Stimulated activated CD8-positive, alpha-beta memory T cell treated with anti-CD3 and anti-CD28 coated beads, Interleukin-2, amount 100 ng/mL, for 48 hours (primary cell): ENCODE results near the gene LACRT.
"Not testable (repeated sequence)": the region's sequence is repeated elsewhere in the genome, so short reads cannot be mapped to it uniquely, and the experiment has no call there.

Source experiments
- DNase-seq, 2 donors: peaks; one replicate each; pipeline ENCODE4 v3.0.0-alpha.2; 2020; ENCODE audit warnings: low read depth in 2 of 2

Gene LACRT

DNA sequence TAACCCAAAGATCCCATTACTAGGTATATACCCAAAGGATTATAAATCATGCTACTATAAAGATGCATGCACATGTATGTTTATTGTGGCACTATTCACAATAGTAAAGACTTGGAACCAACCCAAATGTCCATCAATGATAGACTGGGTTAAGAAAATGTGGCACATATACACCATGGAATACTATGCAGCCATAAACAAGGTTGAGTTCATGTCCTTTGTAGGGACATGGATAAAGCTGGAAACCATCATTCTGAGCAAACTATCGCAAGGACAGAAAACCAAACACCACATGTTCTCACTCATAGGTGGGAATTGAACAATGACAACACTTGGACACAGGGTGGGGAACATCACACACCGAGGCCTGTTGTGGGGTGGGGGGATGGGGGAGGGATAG lies 4.4 kb upstream of the LACRT start:
- not testable (repeated sequence) for DNase-seq

DNA sequence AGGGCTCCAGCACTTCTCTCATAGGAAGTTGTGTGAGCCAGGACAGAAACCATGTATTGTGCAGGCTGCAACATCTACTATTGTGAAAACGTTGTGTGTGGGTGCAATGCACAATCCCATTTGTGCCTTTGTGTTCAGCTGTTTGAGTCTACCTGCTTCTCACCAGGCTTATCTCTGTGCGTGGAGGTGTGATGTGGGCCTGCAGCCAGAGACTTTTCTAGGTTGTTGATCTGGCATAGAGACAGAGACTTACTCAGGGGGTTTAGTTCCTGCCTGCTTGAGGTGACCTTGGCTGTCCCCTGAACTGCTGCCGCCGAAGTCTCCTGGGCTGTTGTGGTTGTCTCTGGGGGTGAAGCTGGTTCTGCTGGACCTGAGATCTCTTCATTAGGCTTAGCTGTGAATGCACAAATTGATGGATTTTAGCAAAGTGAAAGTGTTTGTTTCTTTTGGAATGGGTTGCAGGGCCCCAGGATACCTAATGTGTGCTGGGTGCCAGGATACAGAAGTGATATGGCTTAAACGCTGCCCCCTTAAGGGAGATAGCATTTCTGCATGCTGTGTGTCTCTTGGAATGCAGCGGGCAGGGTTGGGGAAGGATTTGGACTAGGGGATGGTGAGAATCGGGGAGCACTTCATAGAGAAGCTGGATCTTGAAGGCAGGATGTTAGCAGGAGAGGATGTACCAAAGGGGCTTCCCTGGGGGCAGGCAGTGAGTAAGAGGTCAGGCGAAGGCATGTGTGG lies 2.5 kb downstream of the LACRT start:
- no peak for DNase-seq

DNA sequence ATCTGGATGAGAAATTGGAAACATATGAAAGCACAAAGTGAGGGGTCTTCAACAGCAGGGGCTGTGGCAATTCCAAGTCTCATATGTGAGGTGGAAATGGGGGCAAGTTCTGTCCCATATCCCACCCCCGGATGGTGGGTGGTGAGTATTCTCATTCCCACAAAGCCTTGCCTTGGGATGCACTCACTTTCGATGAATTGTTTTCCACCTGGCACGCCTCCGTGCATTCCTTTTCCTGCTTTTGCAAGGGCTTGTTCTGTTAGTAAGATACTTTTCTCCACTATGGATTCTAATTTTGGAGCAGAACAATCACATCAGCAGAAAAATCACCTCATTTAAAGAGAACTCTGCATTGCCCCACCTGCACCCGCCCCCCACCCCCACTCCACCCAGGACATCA lies 3.1 kb downstream of the LACRT start:
- no peak for DNase-seq

DNA sequence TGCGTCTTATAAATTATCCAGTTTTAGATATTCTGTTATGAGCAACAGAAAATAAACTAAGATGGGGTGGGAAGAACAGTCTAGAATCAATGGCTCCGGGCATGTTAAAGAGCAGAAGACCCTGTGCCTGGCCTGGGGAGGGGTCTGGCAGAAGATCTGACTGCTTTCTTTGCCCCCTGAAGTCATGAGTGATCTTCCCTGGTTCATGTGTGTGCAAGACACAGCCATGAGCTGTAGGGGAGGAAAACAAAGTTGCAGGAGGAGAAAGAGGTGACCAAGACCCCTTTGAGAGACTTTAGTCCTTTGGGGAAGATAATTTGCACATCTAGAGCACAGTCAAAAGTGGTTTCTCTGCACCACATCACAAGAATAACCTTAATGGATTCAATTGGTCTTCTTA lies 4.8 kb downstream of the LACRT start:
- DNase-seq = no peak

DNA sequence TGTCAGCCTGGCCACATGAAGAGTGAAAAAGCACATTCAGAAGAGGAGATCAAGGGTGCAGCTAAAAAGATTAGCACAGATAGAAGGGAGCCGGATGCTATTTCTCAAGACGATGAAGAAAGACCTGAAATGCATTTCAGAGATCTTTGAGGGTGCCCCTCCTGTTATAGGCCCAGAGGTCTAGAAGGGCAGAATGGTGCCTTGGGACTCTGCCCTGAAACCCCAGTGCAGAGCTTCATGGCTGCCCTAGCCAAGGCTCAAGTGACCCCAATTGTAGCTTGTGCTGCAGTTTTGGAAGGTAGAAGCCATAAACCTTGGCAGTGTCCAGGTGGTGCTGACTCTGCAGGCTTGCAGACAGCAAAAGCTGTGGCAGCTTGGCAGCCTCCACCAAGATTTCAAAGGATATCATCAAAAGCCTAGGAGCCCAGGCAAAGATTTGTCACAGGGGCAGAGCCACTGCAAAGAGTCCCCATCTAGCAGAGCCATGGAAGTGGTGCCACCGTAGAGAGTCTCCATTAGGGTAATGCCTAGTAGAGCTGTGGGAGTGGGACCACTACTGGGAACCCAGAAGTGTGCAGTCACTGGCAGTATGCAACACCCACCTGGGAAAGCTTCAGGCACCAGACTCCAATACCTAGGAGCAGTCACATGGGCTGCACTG lies 6.4 kb downstream of the LACRT start:
- DNase-seq = no peak

DNA sequence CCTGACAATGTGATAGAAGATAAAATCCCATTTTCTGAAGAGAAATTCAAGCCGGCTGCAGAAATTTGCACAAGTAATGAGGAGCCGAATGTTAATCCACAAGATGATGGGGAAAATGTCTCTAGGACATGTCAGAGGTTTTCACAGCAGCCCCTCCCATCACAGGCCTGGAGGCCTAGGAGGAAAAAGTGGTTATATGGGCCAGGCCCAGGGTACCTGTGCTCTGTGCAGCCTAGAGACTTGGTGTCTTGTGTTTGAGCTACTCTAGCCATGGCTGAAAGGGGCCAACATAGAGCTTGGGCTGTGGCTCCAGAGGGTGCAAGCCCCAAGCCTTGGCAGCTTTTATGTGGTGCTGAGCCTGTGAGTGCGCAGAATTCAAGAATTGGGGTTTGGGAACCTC lies 7.4 kb downstream of the LACRT start:
- DNase-seq = no peak

DNA sequence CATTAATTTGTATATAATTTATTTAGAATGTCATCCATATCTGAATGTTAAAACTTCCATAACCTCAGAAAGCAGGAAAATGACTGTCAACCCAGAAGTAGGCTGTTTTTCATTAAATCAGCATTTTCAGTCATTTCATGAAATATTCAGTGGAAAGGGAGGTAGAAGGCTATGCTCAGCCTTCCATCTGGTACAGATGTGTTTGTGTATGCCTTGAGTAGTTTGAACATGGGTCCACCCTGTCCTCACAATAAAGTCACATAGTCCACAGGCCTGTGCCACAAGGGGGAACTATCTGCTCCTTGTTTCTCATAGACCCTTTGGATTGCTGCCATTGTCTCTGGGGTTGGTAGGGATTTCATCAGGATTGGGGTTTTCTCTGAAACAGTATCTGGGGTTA lies 9.1 kb downstream of the LACRT start:
- DNase-seq = no peak

DNA sequence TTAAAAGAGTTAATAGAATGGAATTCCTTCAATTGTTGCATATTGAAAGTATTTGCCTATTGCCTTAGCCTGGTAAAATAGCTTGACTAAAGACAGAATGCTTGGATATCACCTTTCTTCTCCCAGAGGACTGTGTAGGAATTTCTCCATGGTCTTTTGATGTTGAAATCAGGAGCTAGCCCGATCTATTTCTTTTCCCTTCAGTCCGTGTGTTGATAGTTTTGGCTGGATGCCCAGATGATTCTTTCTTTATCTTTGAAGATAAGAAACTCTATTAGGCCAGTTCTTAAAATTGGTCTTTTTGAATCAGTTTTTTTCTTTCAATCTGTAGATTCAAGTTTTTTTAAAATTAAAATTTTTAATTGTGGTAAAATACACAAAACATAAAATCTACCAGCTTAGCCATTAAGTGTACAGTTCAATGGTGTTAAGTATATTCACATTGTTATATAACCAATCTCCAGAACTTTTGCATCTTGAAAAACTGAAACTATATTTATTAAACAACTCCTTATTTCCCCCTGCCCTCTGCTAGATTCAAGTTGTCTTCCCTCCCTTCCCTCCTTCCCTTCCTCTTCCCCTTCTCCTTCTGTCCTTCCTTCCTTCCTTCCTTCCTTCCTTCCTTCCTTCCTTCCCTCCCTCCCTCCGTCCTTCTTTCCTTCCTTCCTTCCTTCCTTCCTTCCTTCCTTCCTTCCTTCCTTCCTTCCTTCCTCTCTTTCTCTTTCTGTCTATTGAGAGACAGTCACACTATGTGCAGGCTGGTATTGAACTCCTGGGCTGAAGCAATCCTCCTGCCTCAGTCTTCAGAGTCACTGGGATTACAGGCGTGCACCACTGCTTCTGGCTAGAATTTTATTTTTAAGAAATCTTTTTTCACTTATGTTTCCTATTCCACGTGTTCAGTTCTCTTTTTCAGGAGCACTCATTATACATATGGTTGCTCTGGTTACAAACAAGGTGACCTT lies 10.1 kb downstream of the LACRT start:
- DNase-seq = no peak

DNA sequence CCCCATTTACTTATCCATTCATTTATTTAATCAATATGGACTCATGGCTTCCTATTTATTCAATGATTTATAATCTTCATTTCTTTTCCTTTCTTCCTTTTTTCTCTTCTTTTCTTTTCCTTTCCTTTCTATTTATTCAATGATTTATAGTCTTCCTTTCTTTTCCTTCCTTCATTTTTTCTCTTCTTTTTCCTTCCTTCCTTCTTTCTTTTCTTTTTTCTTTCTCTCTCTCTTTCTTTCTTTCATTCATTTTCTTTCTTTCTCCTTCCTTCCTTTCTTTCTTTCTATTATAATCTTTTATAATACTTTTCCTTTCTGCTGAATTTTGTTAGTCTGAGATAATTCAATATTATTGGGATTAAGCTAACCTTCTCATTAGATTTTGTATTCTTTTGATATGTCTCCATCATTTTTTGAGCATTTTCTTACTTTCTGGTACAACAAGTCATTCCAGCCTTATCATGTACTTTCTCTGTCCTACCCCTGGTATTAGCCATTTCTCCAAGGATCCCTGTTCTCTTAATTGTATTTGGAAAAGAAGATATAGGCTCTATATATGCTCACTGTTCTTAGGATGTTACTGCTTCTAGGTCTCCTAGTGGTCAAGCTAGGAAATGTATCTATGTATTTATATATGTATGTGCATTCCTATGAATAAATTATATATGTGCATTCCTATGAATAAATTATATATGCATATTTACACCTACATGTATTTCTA lies 12.1 kb downstream of the LACRT start:
- no peak for DNase-seq

DNA sequence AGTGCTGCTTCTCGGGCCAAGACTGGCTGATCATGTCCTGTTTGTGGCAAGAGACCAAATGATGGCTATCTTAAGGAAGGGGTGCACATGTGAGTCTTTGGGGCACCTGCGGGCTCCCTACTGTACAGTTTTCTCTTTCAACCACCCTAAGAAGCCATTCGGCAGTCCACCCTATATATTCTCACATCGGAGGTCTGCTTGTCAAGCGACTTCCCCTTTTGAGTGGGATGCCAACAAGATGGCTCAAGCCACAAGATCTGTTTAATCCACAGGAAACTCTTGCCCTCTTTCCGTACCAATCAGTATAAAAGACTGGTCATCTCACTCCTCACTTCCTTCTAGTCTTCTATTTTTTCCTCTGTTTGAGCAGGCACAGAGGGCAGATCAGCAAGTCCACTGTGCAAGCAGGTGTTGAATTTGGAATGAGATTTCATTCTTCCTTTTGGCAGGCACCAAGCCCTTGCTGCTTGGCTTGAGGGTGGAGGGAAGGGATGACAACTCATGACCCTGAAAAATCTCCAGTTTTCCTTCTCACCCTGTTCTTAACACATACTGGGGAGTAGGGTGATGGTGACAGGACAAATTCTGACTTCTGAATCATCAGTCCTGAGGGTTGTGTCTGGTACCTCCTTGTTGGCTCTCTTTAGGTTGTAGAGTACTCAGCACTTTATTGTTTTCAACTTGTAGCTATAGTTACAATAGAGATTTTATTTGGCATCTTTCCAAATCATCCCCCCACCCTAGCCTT lies 17.6 kb downstream of the LACRT start:
- no peak for DNase-seq

DNA sequence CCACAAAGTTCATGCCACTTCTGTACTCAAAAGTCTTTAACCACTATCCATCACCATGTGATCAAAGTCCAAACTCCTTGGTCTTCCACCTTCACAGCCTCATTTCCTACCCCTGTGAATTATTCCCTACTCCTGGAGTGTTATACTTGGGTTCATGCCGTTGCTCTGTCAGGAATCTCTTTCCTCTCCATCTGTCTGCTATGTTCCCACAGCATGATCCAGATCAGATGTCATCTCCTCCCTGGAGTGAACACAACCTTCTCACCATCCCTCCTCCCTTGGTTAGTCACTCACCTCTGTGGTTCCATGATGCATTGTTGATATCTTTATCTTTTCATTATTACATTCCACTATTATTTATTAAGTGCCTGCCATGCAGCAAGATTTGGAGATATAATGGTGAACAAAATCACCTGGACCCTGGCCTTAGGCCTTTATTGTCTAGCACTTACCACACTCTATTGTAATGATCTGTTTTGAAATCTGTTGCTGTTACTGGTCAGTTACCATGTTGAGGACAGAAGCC lies 22.4 kb downstream of the LACRT start:
- no peak for DNase-seq

DNA sequence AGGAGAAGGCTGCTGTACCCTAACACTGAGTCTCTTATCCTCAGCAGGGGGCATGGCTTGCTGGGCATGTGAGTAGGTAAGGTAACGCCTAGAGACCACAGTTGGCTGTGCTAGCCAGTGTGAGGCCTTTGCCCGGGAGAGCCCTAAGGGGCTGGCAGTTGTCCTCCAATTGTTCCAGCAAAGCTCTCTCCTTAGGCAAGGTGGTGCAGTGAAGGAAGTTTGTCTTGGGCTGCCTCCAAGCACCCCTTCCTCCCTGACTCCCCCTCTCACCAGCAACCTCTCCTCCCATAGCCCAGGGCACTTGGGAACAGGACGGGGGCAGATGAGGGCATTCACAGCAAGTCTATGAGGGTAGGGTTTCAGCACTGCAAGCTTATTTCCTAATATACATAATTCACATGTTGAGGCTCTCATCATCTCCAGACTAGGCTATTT lies 23.0 kb downstream of the LACRT start:
- DNase-seq = no peak

DNA sequence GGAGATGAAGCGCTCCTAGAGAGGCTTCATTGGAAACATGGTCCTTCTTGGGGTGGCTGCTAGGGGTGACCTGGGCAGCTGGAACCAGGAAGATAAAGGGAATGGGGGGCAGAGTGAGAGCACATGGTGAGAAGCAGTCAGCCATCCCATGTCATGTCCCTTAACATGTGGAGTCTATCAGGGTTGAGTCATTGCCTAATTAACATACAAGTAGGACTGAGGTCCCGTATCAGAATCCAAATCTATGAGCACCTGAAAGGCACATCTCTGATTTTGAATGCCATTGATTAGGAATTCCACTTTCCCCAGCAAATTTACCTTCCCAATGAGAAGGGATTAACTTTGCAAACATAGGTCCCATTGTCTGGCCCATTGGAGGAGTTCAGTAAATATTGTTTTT lies 25.9 kb downstream of the LACRT start:
- no peak for DNase-seq

DNA sequence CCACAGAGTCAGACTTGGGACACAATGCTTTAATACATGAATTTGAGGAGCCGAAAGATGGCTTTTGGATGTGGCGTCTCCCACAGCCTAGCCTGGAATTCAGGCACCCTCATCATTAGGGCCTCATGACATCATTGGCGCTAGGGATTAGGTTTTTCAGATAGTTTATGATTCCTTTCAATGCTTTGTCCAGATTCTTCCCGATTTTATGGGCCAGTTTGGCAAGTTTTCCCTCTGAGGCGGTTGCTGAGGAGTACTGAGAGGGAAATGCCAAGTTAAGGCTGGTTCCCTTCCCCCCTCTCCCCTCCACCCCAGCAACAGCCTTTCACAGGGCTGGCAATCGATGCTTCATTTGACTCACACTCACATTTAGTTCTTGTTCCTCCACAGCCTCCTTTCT lies 26.5 kb downstream of the LACRT start:
- no peak for DNase-seq

DNA sequence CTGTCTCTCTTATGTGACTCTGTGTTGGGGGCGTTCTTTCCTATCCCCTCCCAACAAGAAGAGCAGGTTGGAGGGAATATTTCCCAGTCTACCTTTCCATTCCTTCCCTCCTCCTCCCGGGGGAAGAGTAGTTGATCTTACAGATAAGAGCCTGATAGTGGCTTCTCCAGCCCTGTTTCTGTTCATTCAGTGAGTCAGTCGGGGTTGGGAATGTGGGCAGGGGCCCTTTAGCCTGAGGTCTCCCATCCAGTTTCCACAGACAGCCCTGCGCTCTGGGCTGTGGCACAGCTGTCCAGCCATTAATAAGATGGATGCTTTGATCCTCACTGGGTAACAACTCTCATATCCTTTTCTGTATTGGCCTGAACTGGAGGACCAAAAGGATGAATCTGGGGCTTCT lies 28.1 kb downstream of the LACRT start:
- DNase-seq = no peak

DNA sequence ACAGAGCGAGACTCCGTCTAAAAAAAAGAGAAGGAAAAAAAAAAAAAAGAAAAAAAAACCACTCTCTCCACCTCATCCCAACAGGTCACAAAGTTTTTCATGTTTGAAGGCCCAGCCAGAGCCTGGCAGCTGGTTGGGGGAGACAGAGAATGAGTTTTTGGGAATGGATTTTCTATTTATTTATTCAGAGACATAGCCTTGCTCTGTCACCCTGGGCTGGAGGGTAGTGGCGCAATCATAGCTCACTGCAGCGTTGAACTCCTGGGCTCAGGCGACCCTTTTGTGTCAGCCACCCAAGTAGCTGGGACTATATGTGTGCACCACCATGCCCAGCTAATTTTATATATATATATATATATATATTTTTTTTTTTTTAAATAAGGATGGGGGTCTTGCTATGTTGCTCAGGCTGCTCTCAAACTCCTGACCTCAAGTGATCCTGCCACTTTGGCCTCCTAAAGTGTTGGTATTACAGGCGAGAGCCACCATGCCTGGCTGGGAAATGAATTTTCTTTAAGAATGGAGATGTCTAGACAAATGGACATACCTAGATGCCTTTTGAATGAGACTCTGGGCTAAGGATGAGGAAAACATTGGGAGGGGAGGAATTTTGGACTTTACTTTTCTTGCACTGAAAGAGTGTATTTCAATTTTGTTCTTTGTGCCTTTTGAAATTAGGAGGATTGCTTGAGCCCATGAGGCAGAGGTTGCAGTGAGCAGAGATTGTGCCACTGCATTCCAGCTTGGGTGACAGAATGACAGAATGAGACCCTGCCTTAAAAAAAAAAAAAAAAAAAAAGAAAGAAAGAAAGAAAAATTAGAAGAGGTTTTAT lies 29.3 kb downstream of the LACRT start:
- DNase-seq = no peak

DNA sequence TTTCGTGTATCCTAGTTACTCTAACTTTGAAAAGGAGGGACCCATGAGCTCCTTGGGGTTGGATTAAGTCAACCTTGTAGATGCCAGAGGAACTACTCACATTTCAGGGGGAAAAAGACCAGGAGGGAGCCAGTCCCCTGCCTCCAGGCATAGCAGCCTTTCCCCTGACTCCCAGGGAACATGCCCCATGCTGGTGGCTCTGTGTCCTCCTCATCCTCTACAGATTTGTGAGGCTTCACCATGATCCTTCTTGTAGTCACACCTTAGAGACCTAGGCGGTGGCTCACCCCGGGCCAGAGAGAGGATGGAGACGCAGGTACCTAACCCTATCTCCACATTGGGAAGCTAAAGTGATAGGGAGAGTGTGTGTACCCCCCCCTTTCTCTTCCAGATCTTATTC lies 30.3 kb downstream of the LACRT start:
- no peak for DNase-seq

DNA sequence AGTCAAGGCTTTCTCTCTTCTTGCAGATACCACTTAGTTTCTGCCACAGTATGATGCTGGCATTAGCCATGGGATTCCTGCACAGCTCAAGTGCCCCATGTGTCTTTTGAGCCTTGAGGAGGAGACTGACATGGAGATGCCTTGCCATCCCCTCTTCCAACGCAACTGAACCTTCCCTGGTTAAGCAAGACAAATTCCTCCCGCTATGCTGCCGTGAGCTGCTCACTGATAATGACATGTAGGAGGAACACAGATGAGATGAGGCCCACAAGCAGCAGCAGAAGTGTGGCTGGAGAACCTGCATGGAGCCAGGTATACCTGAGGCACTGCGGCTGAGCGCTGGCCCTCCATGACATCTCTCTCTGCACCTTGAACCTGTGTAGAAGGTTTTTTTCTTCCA lies 30.8 kb downstream of the LACRT start:
- DNase-seq = no peak

DNA sequence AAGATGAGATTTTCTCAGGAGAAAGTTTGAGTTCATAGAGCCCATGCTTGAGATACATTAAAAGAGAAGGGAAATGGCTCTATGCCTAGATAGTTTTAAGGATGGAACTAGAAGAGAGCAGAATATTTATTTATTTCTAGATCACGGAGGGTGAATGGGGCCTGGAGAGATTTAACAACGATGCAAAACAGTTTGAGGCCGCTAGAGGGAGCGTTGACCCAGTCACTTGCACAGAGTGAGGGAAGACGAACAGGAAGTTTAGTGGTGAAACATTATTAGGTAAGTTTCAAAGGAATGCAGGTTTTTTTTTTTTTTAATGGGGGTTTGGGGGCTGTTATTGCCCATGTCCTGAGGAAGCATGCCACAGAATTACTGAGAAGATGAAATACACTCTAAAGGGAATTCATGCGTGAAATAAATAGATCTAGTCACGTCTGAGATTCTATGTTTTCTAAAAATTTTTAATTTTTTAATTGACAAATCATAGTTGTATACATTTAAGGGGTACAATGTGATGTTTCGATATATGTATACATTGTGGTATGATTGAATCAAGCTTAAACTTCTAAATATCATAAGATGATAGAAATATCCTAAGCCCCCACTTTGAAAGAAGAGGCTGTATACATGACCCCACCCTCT lies 31.4 kb downstream of the LACRT start:
- DNase-seq = peak; percentile 36 to 43
